HG03575 (cell line): ENCODE results near the gene SLC35F2.

Experiments
- ATAC-seq: cut with Tn5 transposase; IDR thresholded peaks from one replicate; pipeline ENCODE4 v1.9.1; 2021; ENCODE audit not compliant: unreplicated experiment, insufficient number of reproducible peaks, low FRiP score; ENCODE audit errors: extremely low read depth

SLC35F2 gene

DNA sequence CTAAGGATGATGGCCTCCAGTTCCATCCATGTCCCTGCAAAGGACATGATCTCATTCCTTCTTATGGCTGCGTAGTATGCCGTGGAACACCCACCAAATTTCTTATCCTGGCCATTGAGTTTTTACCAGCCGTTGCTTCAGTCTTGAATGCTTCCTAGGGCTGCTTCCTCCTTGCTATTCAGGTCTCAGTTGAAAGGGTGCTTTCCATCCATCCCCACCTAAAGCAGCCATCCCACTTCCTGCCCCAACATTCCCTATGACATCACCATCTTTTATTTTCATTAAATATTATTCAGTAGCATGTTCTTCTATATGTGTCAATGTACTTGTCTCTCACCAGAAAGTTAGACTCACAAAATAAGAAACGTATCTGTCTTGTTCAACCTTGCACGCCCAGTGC lies 106.1 kb downstream of the SLC35F2 start:
- no peak for ATAC-seq

DNA sequence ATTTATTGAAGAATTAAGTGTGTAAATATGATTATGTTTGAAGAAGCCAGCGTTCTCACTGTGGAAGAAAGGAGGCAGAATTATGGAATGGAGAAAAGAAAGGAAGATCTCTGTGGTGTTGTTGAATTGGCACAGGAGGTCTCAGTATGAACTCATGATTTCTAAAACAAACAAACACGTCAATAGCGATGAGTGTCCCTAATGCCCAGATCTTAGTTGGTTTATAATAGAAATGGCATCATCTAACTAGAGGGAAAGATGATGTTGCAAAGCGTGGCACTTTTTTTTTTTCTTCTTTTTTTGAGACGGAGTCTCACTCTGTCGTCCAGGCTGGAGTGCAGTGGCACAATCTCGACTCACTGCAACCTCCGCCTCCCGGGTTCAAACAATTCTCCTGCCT lies 107.5 kb downstream of the SLC35F2 start:
- ATAC-seq: no peak

DNA sequence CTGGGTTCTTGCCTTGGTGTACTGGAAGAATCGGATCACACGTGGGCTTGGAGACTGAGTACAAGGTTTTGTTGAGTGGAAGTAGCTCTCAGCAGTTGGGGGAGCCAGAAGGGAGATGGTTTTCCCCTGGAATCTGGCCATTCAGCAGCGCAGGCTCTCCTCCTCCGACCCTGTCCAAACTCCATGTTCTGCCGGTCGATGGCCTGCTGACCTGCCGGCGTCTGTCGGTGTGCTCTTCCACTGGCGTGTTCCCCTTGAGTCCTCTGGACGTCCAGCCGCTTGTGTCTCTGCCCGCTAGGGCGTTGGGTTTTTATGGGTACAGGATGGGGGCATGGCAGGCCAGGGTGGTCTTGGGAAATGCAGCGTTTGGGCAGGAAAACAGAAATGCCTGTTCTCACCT lies 108.3 kb downstream of the SLC35F2 start:
- no peak for ATAC-seq

DNA sequence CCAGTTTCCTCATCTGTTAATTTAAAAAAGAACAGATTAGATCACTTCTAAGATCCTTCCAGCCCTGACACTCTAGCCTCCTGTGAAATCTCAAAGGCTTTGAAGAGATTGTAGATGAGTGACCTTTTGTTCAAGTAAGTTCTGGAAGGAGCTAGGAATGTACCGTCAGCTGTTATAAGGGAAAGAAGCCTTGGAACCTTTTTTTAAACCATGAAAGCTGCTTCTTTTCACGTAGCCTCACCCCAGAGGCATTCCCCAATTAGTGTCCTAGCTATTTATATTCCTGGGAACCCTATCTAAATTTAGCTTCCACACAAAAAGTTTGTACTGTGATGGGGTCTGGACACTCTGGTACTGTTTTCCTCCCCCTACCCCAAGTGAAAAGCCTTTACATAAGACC lies 111.0 kb downstream of the SLC35F2 start:
- no peak for ATAC-seq

DNA sequence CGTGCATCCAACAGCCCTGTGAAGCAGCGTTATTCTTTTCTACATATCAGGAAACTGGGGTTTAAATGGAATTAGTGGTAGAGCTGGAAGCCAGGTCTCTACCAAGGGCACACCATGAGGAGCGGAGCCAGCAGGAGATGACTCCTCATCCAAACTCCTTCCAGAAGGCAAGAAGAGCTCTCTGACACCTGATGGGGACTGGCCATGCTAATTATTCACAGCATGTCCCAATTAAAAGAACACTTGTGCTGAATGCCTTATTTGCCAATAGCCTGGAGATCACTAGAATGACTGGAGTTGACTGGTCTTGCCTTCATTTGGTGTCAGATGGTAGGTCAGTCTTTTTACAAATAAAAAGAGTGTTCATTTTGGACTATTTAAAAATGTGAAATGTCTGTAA lies 113.9 kb downstream of the SLC35F2 start:
- no peak for ATAC-seq

DNA sequence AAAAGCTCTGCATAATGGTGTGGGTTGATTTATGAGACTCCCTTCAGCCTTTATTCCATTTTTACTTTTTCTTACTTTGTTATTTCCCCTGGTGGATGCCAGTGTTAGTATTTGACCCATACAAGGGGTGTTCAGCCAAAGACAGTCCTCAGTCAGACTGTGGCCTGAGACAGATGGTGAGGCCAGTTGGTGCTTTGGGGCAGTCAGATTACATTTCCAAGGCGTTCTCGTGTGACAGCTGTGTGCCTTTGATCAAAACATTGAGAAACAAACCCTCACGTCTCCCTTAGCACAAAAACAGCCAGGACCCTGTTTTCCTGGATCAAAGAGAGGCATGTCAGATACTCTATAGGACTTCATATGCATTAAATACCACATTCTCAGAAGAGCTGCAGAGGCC lies 115.4 kb downstream of the SLC35F2 start:
- no peak for ATAC-seq

DNA sequence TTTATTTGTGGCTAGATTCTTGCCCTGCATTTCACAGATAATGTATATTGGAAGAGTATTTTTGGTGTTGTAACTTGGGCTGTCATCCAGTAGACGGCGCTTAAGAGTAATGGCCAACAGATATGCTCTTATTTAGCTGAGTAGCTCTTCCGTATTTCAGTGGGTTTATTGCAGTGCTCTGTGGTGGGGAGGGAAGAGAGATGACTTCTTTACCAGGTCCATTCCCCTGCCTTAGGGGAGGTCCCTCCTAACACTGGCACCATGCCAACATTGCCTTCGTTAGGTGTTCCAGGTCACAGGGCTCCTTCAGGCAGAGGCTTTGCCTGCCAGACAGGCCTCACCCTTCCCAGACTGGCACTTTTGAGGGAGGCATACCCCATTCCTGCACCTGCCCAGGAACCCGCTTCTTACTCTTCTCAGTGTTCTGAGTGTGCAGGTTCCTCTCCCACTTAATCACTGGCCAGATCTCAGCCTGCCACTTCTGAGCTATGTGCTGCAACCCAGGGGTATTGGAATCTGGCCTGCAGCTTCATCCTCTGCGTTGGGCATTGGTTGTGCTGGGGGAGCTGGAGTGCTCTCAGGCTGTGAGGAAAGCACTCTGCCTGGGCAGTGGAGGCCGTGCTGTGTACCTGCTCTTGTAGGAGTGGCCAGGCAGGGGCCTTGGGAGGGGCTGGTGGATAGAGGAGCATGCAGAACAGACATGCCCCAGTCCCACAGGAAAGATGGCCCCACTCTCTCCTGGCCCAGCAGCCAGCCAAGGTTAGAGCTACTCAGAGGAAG lies 117.4 kb downstream of the SLC35F2 start:
- ATAC-seq: peak; percentile 68
